ENCODE measurements around the gene IRX2.

GRCh38 chr5:2738700-2739359, 12.6 kb downstream of the IRX2 start:
- TF ChIP-seq CTCF (IDR thresholded peaks at IDR 0.05) (no peak), POLR2A (IDR thresholded peaks at IDR 0.05) (no peak), POLR2AphosphoS5 (IDR thresholded peaks at IDR 0.05) (no peak)

All from stomach (tissue), 4 donors.